Endothelial cell of umbilical vein (primary cell): ENCODE data around the gene UBFD1. TPM values are rescaled to one million over a fixed set of nuclear protein-coding genes. Genes with fewer than 3 reads are reported as not detected.

Experiments used
- BruUV-seq: library from RNA; stranded (reverse); fragments of 400-500 nt; replicated peaks from 2 replicates; lab custom pipeline; 2021; lab: Mats Ljungman, UMichigan
- CTCF ChIA-PET: fragments of 300-600, 350-600 bp; sonication (Branson Sonifier 250); formaldehyde crosslinking; loops from one replicate; lab custom pipeline; 2021; ENCODE audit warnings: antibody characterized with exemption, inconsistent platforms; lab: Charles Lee
- POLR2A ChIA-PET: fragments of 300-600, 350-600 bp; sonication (Branson Sonifier 250); formaldehyde crosslinking; loops from one replicate; lab custom pipeline; 2021; ENCODE audit warnings: antibody characterized with exemption, inconsistent platforms; lab: Charles Lee
- DNase-seq: peaks from one replicate; pipeline ENCODE4 v3.0.0-alpha.2; 2011; ENCODE audit warnings: low read depth, low spot score
- FAIRE-seq: peaks from 2 replicates; lab custom pipeline; 2011; peaks lifted over from hg19 to GRCh38; lab: Jason Lieb, UNC
- H2AFZ ChIP-seq: 2 replicates; pipeline ENCODE4 v1.6.0; 2012; ENCODE audit warnings: low read depth, low read length, control low read depth, inconsistent platforms
- H3K27ac ChIP-seq: 2 replicates; pipeline ENCODE4 v1.5.1; 2011; ENCODE audit warnings: low read depth, mild to moderate bottlenecking, control low read depth, low read length, moderate library complexity; ENCODE audit not compliant: insufficient read depth
- H3K27me3 ChIP-seq, 2 experiments: 2 replicates each; pipeline versions ENCODE4 v1.6.0 to v1.6.1; 2011; ENCODE audit warnings: low read length in 2 of 2, mixed read lengths in 1 of 2; ENCODE audit not compliant: control insufficient read depth in 2 of 2, insufficient read depth in 2 of 2
- H3K36me3 ChIP-seq, 2 experiments: 2 replicates in 1 of 2; 3 replicates in 1 of 2; pipeline ENCODE4 v1.5.1; 2011; ENCODE audit warnings: low read length in 2 of 2, mild to moderate bottlenecking in 1 of 2, moderate library complexity in 1 of 2; ENCODE audit not compliant: control insufficient read depth in 2 of 2, insufficient read depth in 2 of 2; ENCODE audit errors: extremely low read depth in 1 of 2
- H3K4me1 ChIP-seq: 3 replicates; pipeline ENCODE4 v1.5.1; 2011; ENCODE audit warnings: mild to moderate bottlenecking, low read length; ENCODE audit not compliant: control insufficient read depth, insufficient read depth; ENCODE audit errors: extremely low read depth
- H3K4me2 ChIP-seq: 2 replicates; pipeline ENCODE4 v1.6.1; 2011; ENCODE audit warnings: low read length, control low read depth, mixed read lengths; ENCODE audit not compliant: insufficient read depth
- H3K4me3 ChIP-seq, 3 experiments: fragments of 200-600 bp in 1 of 3; sonication (generic), shearing (Covaris generic) in 1 of 3; replicated peaks in 1 of 3; 2 replicates each; pipeline ENCODE4 v1.5.1; 2011 to 2016; ENCODE audit warnings: control low read depth in 3 of 3, low read length in 3 of 3, mild to moderate bottlenecking in 2 of 3, inconsistent platforms in 1 of 3, low read depth in 1 of 3, moderate library complexity in 1 of 3; ENCODE audit not compliant: insufficient read depth in 1 of 3
- H3K79me2 ChIP-seq: 2 replicates; pipeline ENCODE4 v1.6.0; 2012; ENCODE audit warnings: low read length, inconsistent platforms; ENCODE audit not compliant: control insufficient read depth, insufficient read depth
- H3K9ac ChIP-seq: replicated peaks from 2 replicates; pipeline ENCODE3; 2011; ENCODE audit warnings: low read length, control low read depth; ENCODE audit not compliant: insufficient read depth; ENCODE audit errors: extremely low read depth
- H3K9me1 ChIP-seq: replicated peaks from 3 replicates; pipeline ENCODE4 v1.6.0; 2011; ENCODE audit warnings: mild to moderate bottlenecking, low read length; ENCODE audit not compliant: control insufficient read depth, insufficient read depth; ENCODE audit errors: extremely low read depth
- H3K9me3 ChIP-seq: replicated peaks from 2 replicates; pipeline ENCODE4 v1.5.1; 2012; ENCODE audit warnings: low read length, inconsistent platforms; ENCODE audit not compliant: control insufficient read depth, insufficient read depth
- H4K20me1 ChIP-seq: replicated peaks from 2 replicates; pipeline ENCODE3; 2011; ENCODE audit warnings: mild to moderate bottlenecking, low read length; ENCODE audit not compliant: control insufficient read depth, insufficient read depth; ENCODE audit errors: extremely low read depth
- EZH2 ChIP-seq: IDR thresholded peaks from 2 replicates; pipeline ENCODE4 v1.6.1; 2012; ENCODE audit warnings: borderline replicate concordance, low read depth, mild to moderate bottlenecking, moderate library complexity, low read length, inconsistent platforms; ENCODE audit not compliant: severe bottlenecking
- FOS ChIP-seq: IDR thresholded peaks from 2 replicates; pipeline ENCODE4 v1.6.1; 2011; ENCODE audit warnings: mild to moderate bottlenecking, low read length, moderate library complexity, borderline replicate concordance; ENCODE audit not compliant: insufficient read depth
- GATA2 ChIP-seq: IDR thresholded peaks from 2 replicates; pipeline ENCODE4 v1.7.0; 2011; ENCODE audit warnings: low read depth, mild to moderate bottlenecking, moderate library complexity, mixed read lengths, low read length; ENCODE audit not compliant: insufficient read length, insufficient read depth
- JUN ChIP-seq: IDR thresholded peaks from 2 replicates; pipeline ENCODE4 v1.6.1; 2011; ENCODE audit warnings: borderline replicate concordance, low read depth; ENCODE audit not compliant: insufficient read length, insufficient read depth
- MYC ChIP-seq: IDR thresholded peaks from one replicate; pipeline ENCODE4 v1.6.1; 2011; ENCODE audit warnings: mild to moderate bottlenecking, low read depth, low read length
- POLR2A ChIP-seq: IDR thresholded peaks from 2 replicates; pipeline ENCODE4 v1.6.1; 2012; ENCODE audit warnings: low read depth, mild to moderate bottlenecking, control low read depth, low read length
- POLR2AphosphoS5 ChIP-seq: IDR thresholded peaks from 2 replicates; pipeline ENCODE4 v1.6.1; 2012; ENCODE audit warnings: low read depth, mild to moderate bottlenecking, control low read depth, low read length, moderate library complexity; ENCODE audit not compliant: insufficient read depth
- dilution Hi-C: fragments of 300-500 bp; cut with MboI; formaldehyde crosslinking; loops from one replicate; pipeline ENCODE4 v1.15.0; 2019; ENCODE audit warnings: low sequenced_read_pairs; ENCODE audit not compliant: extremely low pct_ligation_motif_present
- intact Hi-C: fragments of 100-400 bp; cut with micrococcal nuclease; formaldehyde crosslinking; loops from one replicate; pipeline ENCODE4 v1.10.0; 2022
- polyA plus RNA-seq, 4 experiments: library from polyadenylated mRNA; depleted of rRNA in 3 of 4; stranded (reverse) in 3 of 4; unstranded in 1 of 4; fragments of >200 nt; gene quantifications; 2 replicates each; pipeline versions ENCODE4 v1.2.1 to v1.2.3, GENCODE V29; 2011 to 2012; ENCODE audit warnings: missing spikeins in 1 of 4
- total RNA-seq: library from RNA; stranded (reverse); gene quantifications from 2 replicates; pipeline ENCODE4 v1.2.3, GENCODE V29; 2021
- TF ChIP-seq, protein P1 (sequence below): IDR thresholded peaks from 2 replicates; pipeline ENCODE4 v1.6.1; 2011; ENCODE audit not compliant: insufficient read depth, insufficient read length
- TF ChIP-seq, protein P2 (sequence below), 2 donors: IDR thresholded peaks; 1 replicate in 1 of 2; 2 replicates in 1 of 2; pipeline ENCODE4 v1.5.1; 2011; ENCODE audit warnings: low read length in 2 of 2, mild to moderate bottlenecking in 2 of 2, moderate library complexity in 2 of 2, control low read depth in 1 of 2, inconsistent platforms in 1 of 2, low read depth in 1 of 2; ENCODE audit not compliant: insufficient read depth in 1 of 2; ENCODE audit errors: extremely low read depth in 1 of 2

UBFD1 gene
- total and polyA plus RNA-seq, 2 donors (not counting 3 experiments of a cell fraction or from before 2014, with no cell fraction given): 50.0 to 69.9 TPM

DNA sequence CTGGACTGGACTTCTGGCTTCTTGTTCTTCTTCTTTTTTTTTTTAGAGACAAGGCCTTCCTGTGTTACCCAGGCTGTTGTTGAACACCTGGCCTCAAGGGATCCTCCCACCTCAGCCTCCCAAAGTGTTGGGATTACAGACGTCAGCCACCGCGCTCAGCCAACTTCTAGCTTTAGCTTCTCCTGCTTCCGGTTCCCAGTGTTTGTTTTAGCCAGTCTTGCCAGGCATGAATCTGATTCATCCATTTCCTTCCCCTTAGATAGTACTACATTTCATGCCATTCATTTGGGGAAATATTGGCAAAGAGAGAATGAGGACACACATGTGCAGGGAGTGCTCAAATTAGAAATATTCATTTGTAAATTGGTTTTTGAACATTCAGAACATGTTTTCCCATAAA lies 50.7 kb downstream of the UBFD1 start:
- Histone ChIP-seq H3K4me2 (peak overlapping the region; percentile 81), H3K9me3 (no peaks in the 10 kb centered on the region), H3K36me3 (no peaks in the 10 kb centered on the region), H2AFZ (peak overlapping the region; percentile 53), H3K27ac (peak overlapping the region; percentile 96), H3K79me2 (no peaks in the 10 kb centered on the region), H4K20me1 (no peaks in the 10 kb centered on the region), H3K4me1 (peaks cover 13% of the 10 kb centered on the region), H3K4me3 (peak overlapping the region in 1 of 3 experiments; percentile 28), H3K27me3 (no peaks in the 10 kb centered on the region), H3K9ac (peak overlapping the region; percentile 74), H3K9me1 (no peaks in the 10 kb centered on the region)
- POLR2A ChIA-PET: no interaction called here
- no TSS peak for BruUV-seq
- TF ChIP-seq, protein P1, sequence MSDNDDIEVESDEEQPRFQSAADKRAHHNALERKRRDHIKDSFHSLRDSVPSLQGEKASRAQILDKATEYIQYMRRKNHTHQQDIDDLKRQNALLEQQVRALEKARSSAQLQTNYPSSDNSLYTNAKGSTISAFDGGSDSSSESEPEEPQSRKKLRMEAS: no peak
- TF ChIP-seq, protein P2, sequence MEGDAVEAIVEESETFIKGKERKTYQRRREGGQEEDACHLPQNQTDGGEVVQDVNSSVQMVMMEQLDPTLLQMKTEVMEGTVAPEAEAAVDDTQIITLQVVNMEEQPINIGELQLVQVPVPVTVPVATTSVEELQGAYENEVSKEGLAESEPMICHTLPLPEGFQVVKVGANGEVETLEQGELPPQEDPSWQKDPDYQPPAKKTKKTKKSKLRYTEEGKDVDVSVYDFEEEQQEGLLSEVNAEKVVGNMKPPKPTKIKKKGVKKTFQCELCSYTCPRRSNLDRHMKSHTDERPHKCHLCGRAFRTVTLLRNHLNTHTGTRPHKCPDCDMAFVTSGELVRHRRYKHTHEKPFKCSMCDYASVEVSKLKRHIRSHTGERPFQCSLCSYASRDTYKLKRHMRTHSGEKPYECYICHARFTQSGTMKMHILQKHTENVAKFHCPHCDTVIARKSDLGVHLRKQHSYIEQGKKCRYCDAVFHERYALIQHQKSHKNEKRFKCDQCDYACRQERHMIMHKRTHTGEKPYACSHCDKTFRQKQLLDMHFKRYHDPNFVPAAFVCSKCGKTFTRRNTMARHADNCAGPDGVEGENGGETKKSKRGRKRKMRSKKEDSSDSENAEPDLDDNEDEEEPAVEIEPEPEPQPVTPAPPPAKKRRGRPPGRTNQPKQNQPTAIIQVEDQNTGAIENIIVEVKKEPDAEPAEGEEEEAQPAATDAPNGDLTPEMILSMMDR (IDR thresholded peaks at IDR 0.05; ENCODE audit: extremely low read depth in 1 of 2, insufficient read depth in 1 of 2, low read depth in 1 of 2, low read length in 2 of 2): no peak
- peak; percentile 38 for TF ChIP-seq POLR2A
- peak; percentile 59 for TF ChIP-seq GATA2
- no peak for TF ChIP-seq EZH2
- TF ChIP-seq MYC: no peak
- TF ChIP-seq JUN: peak; percentile 89
- peak; percentile 84 for TF ChIP-seq POLR2AphosphoS5
- TF ChIP-seq FOS: peak; percentile 75
- intact Hi-C loops: loop anchor here (1.0 kb wide), 4 partner anchors 12 to 70 kb away; partner anchors contain the start of genes DCTN5, EARS2, NDUFAB1 and PALB2
- FAIRE-seq (peak; percentile 94), DNase-seq (peak; percentile 93)
- CTCF ChIA-PET: interaction anchor here (1.0 to 2.4 kb wide), 2 partner anchors 11 to 86 kb away, joined by 3 to 12 read pairs; no protein-coding TSS in a partner anchor
- dilution Hi-C loops: no loop called here
